HepG2 (cell line): ENCODE results near the gene TSACC. TPM values are rescaled to one million over a fixed set of nuclear protein-coding genes. Genes with fewer than 3 reads are reported as not detected.
A peak's percentile ranks its signal among the peaks of the same experiment; 100 is the strongest.

Source experiments
- ATAC-seq: fragments of 200-7000 bp; cut with Tn5 transposase; 3 replicates; pipeline ENCODE4 v1.9.1; 2020; ENCODE audit warnings: mild to moderate bottlenecking, moderate library complexity
- Bru-seq: library from RNA; stranded (reverse); fragments of 400-500 nt; gene quantifications from one replicate; lab custom pipeline; 2021; lab: Mats Ljungman, UMichigan
- BruChase-seq, 2 experiments: library from RNA; stranded (reverse); fragments of 400-500 nt; gene quantifications; one replicate each; lab custom pipeline; 2021; lab: Mats Ljungman, UMichigan
- BruUV-seq: library from RNA; stranded (reverse); fragments of 400-500 nt; replicated peaks from 2 replicates; lab custom pipeline; 2021; lab: Mats Ljungman, UMichigan
- CTCF ChIA-PET: fragments of 300-600 bp; formaldehyde crosslinking; extraction: SDS; loops from one replicate; lab custom pipeline; 2021; ENCODE audit warnings: low total read pairs, inconsistent platforms, low intra/inter-chr PET ratio; lab: Yijun Ruan, JAX
- POLR2A ChIA-PET: fragments of 350-600 bp; sonication (Branson Sonifier 250); formaldehyde crosslinking; loops from one replicate; lab custom pipeline; 2020; ENCODE audit warnings: antibody characterized with exemption, inconsistent platforms; lab: Yijun Ruan, JAX
- DNase-seq: peaks from one replicate; pipeline ENCODE4 v3.0.0-alpha.2; 2015; ENCODE audit warnings: low spot score
- FAIRE-seq: peaks from 3 replicates; lab custom pipeline; 2011; peaks lifted over from hg19 to GRCh38; lab: Jason Lieb, UNC
- H2AFZ ChIP-seq: one replicate; pipeline ENCODE4 v1.6.1; 2011; ENCODE audit warnings: low read length, inconsistent platforms
- H3K27ac ChIP-seq: fragments of 300-600 bp; 3 replicates; pipeline ENCODE4 v1.8.0; 2011; ENCODE audit warnings: mixed run types, mild to moderate bottlenecking, mixed read lengths, low read length, inconsistent platforms; ENCODE audit not compliant: insufficient read depth; ENCODE audit errors: extremely low read length
- H3K27me3 ChIP-seq, 2 experiments: fragments of 200-600 bp in 1 of 2; 2 replicates in 1 of 2; 3 replicates in 1 of 2; pipeline versions ENCODE4 v1.6.0 to v1.8.0; 2011; ENCODE audit warnings: low read length in 2 of 2, mild to moderate bottlenecking in 2 of 2, moderate library complexity in 2 of 2, inconsistent platforms in 1 of 2; ENCODE audit not compliant: insufficient read depth in 2 of 2, control insufficient read depth in 1 of 2
- H3K36me3 ChIP-seq, 2 experiments: fragments of 200-600 bp in 1 of 2; replicated peaks in 1 of 2; 2 replicates in 1 of 2; 3 replicates in 1 of 2; pipeline versions ENCODE4 v1.5.1 to v1.8.0; 2011; ENCODE audit warnings: low read length in 2 of 2, inconsistent platforms in 1 of 2; ENCODE audit not compliant: insufficient read depth in 2 of 2, control insufficient read depth in 1 of 2
- H3K4me1 ChIP-seq: 2 replicates; pipeline ENCODE4 v1.5.1; 2012; ENCODE audit warnings: low read length, inconsistent platforms; ENCODE audit not compliant: insufficient read depth
- H3K4me2 ChIP-seq: 2 replicates; pipeline ENCODE4 v1.6.0; 2011; ENCODE audit warnings: low read depth, low read length, inconsistent platforms
- H3K4me3 ChIP-seq, 3 experiments: fragments of 200-600 bp in 1 of 3; sonication (generic), shearing (Covaris generic) in 1 of 3; replicated peaks in 1 of 3; 2 replicates each; pipeline ENCODE4 v1.5.1; 2011 to 2016; ENCODE audit warnings: low read length in 3 of 3, inconsistent platforms in 2 of 3, low read depth in 2 of 3, mild to moderate bottlenecking in 2 of 3, control low read depth in 1 of 3, mixed read lengths in 1 of 3; ENCODE audit not compliant: insufficient read depth in 1 of 3
- H3K79me2 ChIP-seq: one replicate; pipeline ENCODE4 v1.6.1; 2011; ENCODE audit warnings: low read length, inconsistent platforms; ENCODE audit not compliant: insufficient read depth
- H3K9ac ChIP-seq: 2 replicates; pipeline ENCODE4 v1.6.0; 2011; ENCODE audit warnings: mild to moderate bottlenecking, low read depth, low read length, inconsistent platforms; ENCODE audit not compliant: insufficient read depth
- H3K9me3 ChIP-seq: 2 replicates; pipeline ENCODE4 v1.5.1; 2012; ENCODE audit warnings: mild to moderate bottlenecking, low read length
- H4K20me1 ChIP-seq: 2 replicates; pipeline ENCODE4 v1.6.0; 2011; ENCODE audit warnings: inconsistent platforms, mild to moderate bottlenecking, low read length, moderate library complexity; ENCODE audit not compliant: insufficient read depth
- ARID3A ChIP-seq: IDR thresholded peaks from 2 replicates; pipeline ENCODE4 v1.6.1; 2012; ENCODE audit warnings: low read depth, low read length, improper control_type of control experiment
- GMEB2 ChIP-seq: IDR thresholded peaks from 2 replicates; pipeline ENCODE4 v1.6.1; 2016; ENCODE audit warnings: missing biosample characterization, missing genetic modification reagents, low read depth
- PAF1 ChIP-seq: IDR thresholded peaks from 2 replicates; pipeline ENCODE4 v1.6.1; 2016; ENCODE audit warnings: missing genetic modification reagents, missing compliant biosample characterization
- RNF2 ChIP-seq: fragments of 450-650 bp; conservative IDR thresholded peaks from 2 replicates; pipeline ENCODE4 v1.6.1; 2016; ENCODE audit warnings: low read depth
- SNAPC4 ChIP-seq: sonication (generic); formaldehyde crosslinking; IDR thresholded peaks from 2 replicates; pipeline ENCODE4 v1.4.0; 2020; ENCODE audit warnings: mild to moderate bottlenecking, missing genetic modification reagents
- ZNF362 ChIP-seq: sonication (generic); formaldehyde crosslinking; IDR thresholded peaks from 2 replicates; pipeline ENCODE4 v1.4.0; 2020; ENCODE audit warnings: missing genetic modification reagents, mild to moderate bottlenecking, borderline replicate concordance
- WGBS: methylation state at CpG from one replicate; pipeline ENCODE4 v1.1.6; 2017; ENCODE audit warnings: low lambda C conversion rate; 5-methylcytosine and 5-hydroxymethylcytosine counted together
- in situ Hi-C: cut with HindIII; loops from 2 replicates; pipeline ENCODE4 v1.10.0; 2017; ENCODE audit warnings: low pct_unique_long_range_greater_than_20kb; ENCODE audit not compliant: extremely low pct_ligation_motif_present
- intact Hi-C: fragments of 100-400 bp; cut with micrococcal nuclease; formaldehyde crosslinking; loops from one replicate; pipeline ENCODE4 v1.10.0; 2022; ENCODE audit not compliant: unreplicated experiment
- long read RNA-seq, 2 experiments: library from RNA in 1 of 2; library from polyadenylated mRNA in 1 of 2; stranded (forward) in 1 of 2; unstranded in 1 of 2; transcript quantifications; one replicate each; pipeline ENCODE4 v2.0.0, GENCODE V29; 2019 to 2022
- polyA minus RNA-seq, 3 experiments: library from RNA; depleted of rRNA, polyadenylated mRNA; stranded (reverse); fragments of >200 nt; gene quantifications; 2 replicates each; pipeline ENCODE4 v1.2.3, GENCODE V29; 2011; ENCODE audit warnings: low replicate concordance in 1 of 3
- polyA plus RNA-seq, 8 experiments: library from polyadenylated mRNA; depleted of rRNA in 3 of 8; stranded (reverse) in 7 of 8; unstranded in 1 of 8; fragments of >200 nt; fragmentation: Illumina TruSeq in 4 of 8; extraction: Trizol in 4 of 8; gene quantifications; 2 replicates each; pipeline versions ENCODE4 v1.2.1 to v1.2.3, GENCODE V29; 2011 to 2016; ENCODE audit warnings: low read depth in 4 of 8, missing spikeins in 1 of 8, mixed read lengths in 1 of 8; ENCODE audit not compliant: insufficient read depth in 1 of 8
- total RNA-seq, 5 experiments: library from RNA; depleted of rRNA; stranded (reverse); fragments of >200 nt; fragmentation: Illumina TruSeq; extraction: Trizol; gene quantifications; 2 replicates each; pipeline ENCODE4 v1.2.3, GENCODE V29; 2016; ENCODE audit warnings: low read depth in 1 of 5

The TSACC gene
- total RNA-seq (2016; rRNA removed; fragmentation: Illumina TruSeq; extraction: Trizol) (1.6 and 2.6 TPM in 2 replicates), polyA plus RNA-seq (2011; rRNA removed) (1.5 and 1.6 TPM in 2 replicates), polyA minus RNA-seq (2011; rRNA and poly(A)+ RNA removed; ENCODE audit: low replicate concordance) (0.88 and 2.1 TPM in 2 replicates), Bru-seq, nascent RNA (percentile 37 among the genes with signal in this experiment), BruChase-seq, experiment 1, labeled RNA remaining after a 6-hour chase (percentile 30 among the genes with signal in this experiment), BruChase-seq, experiment 2, labeled RNA remaining after a 2-hour chase (percentile 28 among the genes with signal in this experiment)
- total RNA-seq (2016; cell fraction: cytosol; rRNA removed; fragmentation: Illumina TruSeq; extraction: Trizol; ENCODE audit: low read depth), result 3.1 and 3.2 TPM in 2 replicates
- 1.7 and 2.4 TPM in 2 replicates for total RNA-seq (2016; cell fraction: insoluble cytoplasmic fraction; rRNA removed; fragmentation: Illumina TruSeq; extraction: Trizol)
- total RNA-seq (2016; cell fraction: membrane; rRNA removed; fragmentation: Illumina TruSeq; extraction: Trizol), result 1.8 and 4.6 TPM in 2 replicates
- 1.3 and 1.8 TPM in 2 replicates for total RNA-seq (2016; cell fraction: nucleus; rRNA removed; fragmentation: Illumina TruSeq; extraction: Trizol)
- 2.1 and 3.4 TPM in 2 replicates for polyA plus RNA-seq (2011; cell fraction: cytosol; rRNA removed)
- polyA plus RNA-seq (2011; cell fraction: nucleus; rRNA removed), result 0.64 and 1.1 TPM in 2 replicates
- 1.0 and 1.6 TPM in 2 replicates for polyA plus RNA-seq (2012)
- polyA plus RNA-seq (2016; cell fraction: cytosol; fragmentation: Illumina TruSeq; extraction: Trizol; ENCODE audit: low read depth), result 3.0 and 3.7 TPM in 2 replicates
- polyA plus RNA-seq (2016; cell fraction: insoluble cytoplasmic fraction; fragmentation: Illumina TruSeq; extraction: Trizol; ENCODE audit: low read depth), result 2.9 and 3.8 TPM in 2 replicates
- 3.6 and 4.2 TPM in 2 replicates for polyA plus RNA-seq (2016; cell fraction: membrane; fragmentation: Illumina TruSeq; extraction: Trizol; ENCODE audit: low read depth)
- 1.3 TPM in 1 of 2 replicates, not detected in the other for polyA plus RNA-seq (2016; cell fraction: nucleus; fragmentation: Illumina TruSeq; extraction: Trizol; ENCODE audit: insufficient read depth, low read depth)
- polyA minus RNA-seq (2011; cell fraction: cytosol; rRNA and poly(A)+ RNA removed), result not detected in 2 replicates
- polyA minus RNA-seq (2011; cell fraction: nucleus; rRNA and poly(A)+ RNA removed), result 1.3 TPM in 1 of 2 replicates, not detected in the other
- long read RNA-seq, experiment 1, partial matches to known transcripts, result 0 of 2 reads
- long read RNA-seq, experiment 1, other reads (novel, unspliced or antisense), result 1 of 2 reads
- long read RNA-seq, experiment 2, partial matches to known transcripts, result 0 of 4 reads
- long read RNA-seq, experiment 2, other reads (novel, unspliced or antisense), result 1 of 4 reads

- peaks cover 2 to 25% of the 10 kb centered on the region in 2 experiments; a peak in 3 of 5 replicates for H3K36me3 ChIP-seq
- intact Hi-C loops (loop anchor here (5.0 kb wide), 2 partner anchors 34 to 46 kb away; no protein-coding TSS in a partner anchor), in situ Hi-C loops (no loop called here)
- H3K79me2 ChIP-seq, result peaks cover 42% of the 10 kb centered on the region
- ATAC-seq (peak; percentile 94), FAIRE-seq (peak; percentile 99), DNase-seq (peak; percentile 99)
- H3K4me2 ChIP-seq, result peak within 1 kb of the TSS; percentile 88
- peak within 1 kb of the TSS; percentile 96 for H2AFZ ChIP-seq
- H4K20me1 ChIP-seq, result peaks cover 17% of the 10 kb centered on the region
- 0% methylated on average over 6 of the region's 47 CpGs for WGBS
- peak within 1 kb of the TSS; percentile 85 for H3K27ac ChIP-seq
- no peaks in the 10 kb centered on the region for H3K9me3 ChIP-seq
- H3K4me3 ChIP-seq, result peak within 1 kb of the TSS; percentile 87 to 94 (median 92)
- H3K4me1 ChIP-seq, result peaks cover 25% of the 10 kb centered on the region
- no peaks in the 10 kb centered on the region; a peak in 1 of 5 replicates for H3K27me3 ChIP-seq
- POLR2A ChIA-PET, result interaction anchor here (0.7 to 2.9 kb wide), 9 partner anchors 21 to 220 kb away, joined by 3 to 22 read pairs (median 5); partner anchors contain the start of genes RHBG and SMG5
- CTCF ChIA-PET, result no interaction called here
- no TSS peak for BruUV-seq
- H3K9ac ChIP-seq, result peak within 1 kb of the TSS; percentile 85
- TF ChIP-seq ARID3A (no peak), ZNF362 (CRISPR knock-in tag) (no peak), RNF2 (no peak; the same call in 1 of the 2 replicates), PAF1 (no peak), GMEB2 (CRISPR knock-in tag) (peak; percentile 84), SNAPC4 (CRISPR knock-in tag) (peak; percentile 61; the same call in 1 of the 2 replicates)
These were observed at the start of gene TSACC, which contains the start of gene CCT3 for GRCh38 chr1:156338180-156338976. TSACC (plus strand) TSS chr1:156338526; CDS start chr1:156339758, 1,232 bp downstream. CCT3 (minus strand) TSS chr1:156338292; CDS start chr1:156338184, 108 bp downstream.
